ENCODE data around the gene CDYL2.
"Not testable (repeated sequence)": the region's sequence is repeated elsewhere in the genome, so short reads cannot be mapped to it uniquely, and the experiment has no call there.

The CDYL2 gene

GRCh38 chr16:80807906-80808305 lies 3.5 kb upstream of the CDYL2 start:
- DNase-seq (ENCODE audit: low spot score) = no peak

GRCh38 chr16:80806927-80807340 lies 2.5 kb upstream of the CDYL2 start:
- DNase-seq (ENCODE audit: low spot score) = peak; percentile 35

DNA sequence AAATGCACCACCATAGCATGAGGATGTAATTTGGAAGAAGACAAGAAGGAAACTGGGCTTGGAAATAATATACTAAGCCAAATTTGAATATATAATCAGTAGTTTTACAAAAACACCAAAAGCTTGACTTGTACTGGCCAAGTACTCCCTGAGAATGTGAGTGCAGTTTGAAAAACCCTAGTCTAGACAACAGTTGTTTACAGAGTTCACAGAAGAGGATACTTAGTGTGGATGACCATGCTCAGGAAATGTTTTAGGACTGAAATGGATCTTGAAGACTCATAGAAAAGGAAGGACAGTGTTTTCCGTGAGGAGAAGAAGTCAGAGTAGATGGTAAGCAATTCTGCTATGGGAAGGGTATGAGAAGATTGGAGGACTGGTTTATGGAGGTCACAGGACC lies 1.9 kb upstream of the CDYL2 start:
- no peak for DNase-seq (ENCODE audit: low spot score)

GRCh38 chr16:80804056-80804525 lies 307 bp downstream of the CDYL2 start:
- peak; percentile 79 for DNase-seq (ENCODE audit: low spot score)

GRCh38 chr16:80803339-80804055 lies 901 bp downstream of the CDYL2 start:
- peak; percentile 57 for DNase-seq (ENCODE audit: low spot score)

- no peak for DNase-seq (ENCODE audit: low spot score)
Observed at GRCh38 chr16:80802902-80803301, 1.5 kb downstream of the CDYL2 start.

DNA sequence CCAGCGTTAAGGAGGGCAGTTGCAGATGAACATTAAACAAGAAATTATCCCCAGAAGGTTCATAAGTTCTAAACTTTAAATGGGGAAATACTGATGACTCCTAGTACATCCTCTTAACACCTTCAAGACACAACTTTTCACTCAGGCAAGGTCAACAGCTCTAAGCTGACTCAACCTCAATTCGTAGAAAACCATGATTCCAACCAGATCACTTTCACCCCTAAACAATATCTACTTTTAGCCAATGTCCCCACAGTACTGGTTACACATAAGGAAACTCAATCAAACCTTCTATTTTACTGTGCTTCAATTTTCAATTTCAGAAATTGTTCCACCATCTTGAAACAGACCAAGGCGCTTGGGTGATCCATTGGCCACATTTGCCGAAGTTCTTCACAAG lies 2.3 kb downstream of the CDYL2 start:
- no peak for DNase-seq (ENCODE audit: low spot score)

DNA sequence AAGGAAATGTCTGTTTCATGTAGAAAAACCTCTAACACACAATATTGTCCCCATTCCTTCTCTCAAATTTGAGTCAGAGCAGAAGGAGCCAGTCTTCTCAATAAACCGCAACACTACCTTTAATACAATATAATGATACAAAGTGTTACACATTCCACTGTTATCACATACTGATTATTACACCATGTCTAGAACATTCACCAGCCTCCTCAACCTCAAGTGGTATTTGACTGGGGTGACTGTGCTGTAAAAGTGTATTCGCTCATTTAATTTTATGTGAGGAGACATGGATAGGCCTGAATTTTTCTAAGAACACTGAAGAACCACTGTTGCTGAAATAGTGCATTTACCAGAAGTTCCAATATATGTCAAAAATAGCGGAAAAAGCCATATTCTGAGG lies 10.3 kb downstream of the CDYL2 start:
- DNase-seq (ENCODE audit: low spot score) = no peak

- no peak for DNase-seq (ENCODE audit: low spot score)
Observed at GRCh38 chr16:80792031-80792430, 12.4 kb downstream of the CDYL2 start.

DNA sequence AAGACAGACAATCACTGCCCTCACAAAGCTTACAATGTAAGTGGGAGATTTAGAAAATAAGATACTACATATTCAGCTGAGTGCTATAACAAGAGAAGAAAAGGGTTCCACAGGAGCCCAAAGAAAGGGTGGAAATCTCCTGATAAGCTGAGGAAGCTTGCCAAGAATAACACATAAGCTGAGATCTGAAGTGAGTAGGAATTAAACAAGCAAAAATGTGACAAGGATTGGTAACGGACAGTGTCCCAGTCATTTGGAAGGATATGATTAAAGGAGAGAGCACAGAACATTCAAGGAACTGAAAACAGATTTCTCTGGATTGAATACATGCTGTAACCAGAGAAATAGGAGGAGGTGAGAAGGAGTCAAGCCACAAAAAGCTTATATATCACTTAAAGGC lies 13.0 kb downstream of the CDYL2 start:
- DNase-seq (ENCODE audit: low spot score) = no peak

DNA sequence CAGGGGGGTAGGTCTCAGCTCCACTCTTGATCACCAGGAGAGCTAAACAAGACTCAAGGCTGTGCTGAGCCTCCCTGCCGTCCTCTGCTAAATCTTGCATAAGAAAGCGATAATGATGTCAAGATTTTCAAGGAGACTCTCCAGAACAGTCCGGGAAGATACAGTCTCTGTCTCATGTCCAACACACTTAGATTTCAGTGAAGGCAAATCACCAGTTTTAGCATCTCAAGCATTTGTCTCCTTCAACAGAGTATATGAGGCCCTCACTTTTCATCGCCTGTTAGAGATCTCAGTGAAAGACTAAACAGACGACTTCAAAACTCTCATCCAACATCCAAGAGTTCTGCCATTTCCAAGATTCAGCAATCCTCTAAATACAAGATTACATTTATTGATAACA lies 13.6 kb downstream of the CDYL2 start:
- no peak for DNase-seq (ENCODE audit: low spot score)

DNA sequence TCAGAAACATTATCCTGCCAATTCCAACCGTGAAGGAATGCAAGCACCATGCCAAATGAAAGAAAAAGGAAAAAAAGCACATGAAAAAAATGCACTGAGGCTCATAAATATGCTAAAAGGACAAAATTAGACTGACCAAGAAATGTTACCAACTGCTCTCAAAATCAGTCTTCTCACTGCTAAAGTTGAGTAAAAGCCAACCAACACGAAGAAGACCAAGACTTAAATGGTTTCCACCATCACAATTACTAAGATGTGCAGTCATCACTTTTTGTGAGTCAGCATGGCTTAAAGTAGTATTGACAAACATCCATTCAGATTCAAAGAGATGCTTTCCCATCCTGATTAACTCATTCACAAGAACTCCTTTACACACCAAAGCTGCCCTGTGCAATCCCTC lies 16.4 kb downstream of the CDYL2 start:
- peak; percentile 16 for DNase-seq (ENCODE audit: low spot score)

- DNase-seq (ENCODE audit: low spot score) = not testable (repeated sequence)
Observed at GRCh38 chr16:80786561-80786960, 17.8 kb downstream of the CDYL2 start.

DNA sequence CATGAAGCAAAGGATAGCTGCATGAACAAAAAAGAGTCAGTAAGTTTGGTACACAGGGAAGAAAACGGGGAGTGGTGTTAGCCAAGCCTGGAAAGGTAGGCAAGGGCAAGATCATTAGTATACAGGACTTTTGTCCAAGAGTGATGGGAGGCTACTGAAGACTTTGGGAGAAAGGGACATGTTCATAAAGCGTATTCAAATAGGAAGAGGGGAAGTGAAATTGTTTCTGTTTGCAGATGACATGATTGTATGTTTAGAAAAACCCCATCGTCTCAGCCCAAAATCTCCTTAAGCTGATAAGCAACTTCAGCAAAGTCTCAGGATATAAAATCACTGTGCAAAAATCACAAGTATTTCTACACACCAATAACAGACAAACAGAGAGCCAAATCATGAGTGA lies 19.4 kb downstream of the CDYL2 start:
- DNase-seq (ENCODE audit: low spot score) = no peak

DNA sequence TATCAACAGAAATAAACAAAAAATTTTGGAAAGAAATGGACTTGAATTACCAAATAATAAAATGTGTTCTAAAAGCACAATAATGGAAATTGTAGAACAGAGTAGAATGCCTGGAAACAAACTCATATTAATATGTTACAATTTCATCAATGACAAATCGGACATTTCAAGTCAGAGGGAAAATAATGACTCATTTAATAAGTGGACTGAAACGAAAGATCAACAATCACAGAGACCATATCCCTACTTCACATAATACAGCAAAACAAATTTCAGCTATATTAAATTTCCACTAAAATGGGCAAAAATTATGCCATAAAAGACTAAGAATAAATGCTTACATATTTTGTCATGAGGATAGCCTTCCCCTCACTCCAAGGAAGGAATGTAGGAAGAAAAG lies 25.7 kb downstream of the CDYL2 start:
- no peak for DNase-seq (ENCODE audit: low spot score)

DNA sequence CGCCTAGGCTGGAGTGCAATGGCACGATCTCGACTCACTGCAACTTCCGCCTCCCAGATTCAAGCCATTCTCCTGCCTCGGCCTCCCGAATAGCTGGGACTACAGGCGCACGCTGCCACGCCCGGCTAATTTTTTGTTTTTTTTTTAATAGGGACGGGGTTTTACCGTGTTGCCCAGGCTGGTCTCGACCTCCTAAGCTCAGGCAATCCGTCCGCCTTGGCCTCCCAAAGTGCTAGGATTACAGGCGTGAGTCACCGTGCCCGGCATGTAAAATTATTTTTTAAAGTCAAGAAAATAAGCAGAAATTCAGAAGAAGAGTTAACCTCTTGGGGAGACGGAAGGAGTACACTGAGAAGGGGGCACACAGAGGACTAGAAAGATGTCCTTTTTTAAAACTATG lies 27.5 kb downstream of the CDYL2 start:
- no peak for DNase-seq (ENCODE audit: low spot score)

- no peak for DNase-seq (ENCODE audit: low spot score)
Observed at GRCh38 chr16:80775450-80775849, 28.9 kb downstream of the CDYL2 start.

- no peak for DNase-seq (ENCODE audit: low spot score)
Observed at GRCh38 chr16:80766798-80767197, 37.6 kb downstream of the CDYL2 start.

DNA sequence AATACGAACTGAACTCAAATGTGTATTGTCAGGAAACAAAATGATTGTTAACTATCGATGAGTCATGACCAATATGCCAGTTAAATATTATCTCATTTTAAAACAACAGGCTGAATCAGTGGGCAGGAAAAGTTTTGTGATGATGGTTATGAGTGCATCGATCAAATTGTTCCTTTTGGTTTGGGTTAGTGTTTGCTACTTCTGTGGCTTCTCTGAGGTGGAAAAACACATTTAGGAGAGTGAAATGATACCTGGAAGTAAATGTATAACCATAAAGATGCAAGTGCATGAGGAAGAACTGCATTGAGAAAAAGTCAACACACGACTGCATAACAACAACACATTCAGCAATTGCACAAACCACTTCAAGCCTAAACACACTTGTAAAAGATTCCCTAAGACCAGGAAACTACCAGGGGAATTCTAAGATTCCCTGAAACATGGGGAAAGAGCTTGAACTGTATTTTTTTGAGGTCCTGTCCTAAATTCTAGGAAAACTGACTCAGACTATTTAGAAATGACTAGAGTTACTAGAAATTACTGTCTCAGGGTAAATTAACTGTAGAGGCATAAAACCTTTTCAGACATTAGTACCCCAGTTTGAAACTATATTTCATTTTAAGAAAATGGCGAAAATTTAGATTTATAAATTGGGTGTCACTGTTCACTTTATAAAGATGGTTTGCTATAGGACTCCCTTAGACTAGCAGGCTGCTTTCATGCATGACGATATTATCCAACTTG lies 44.8 kb downstream of the CDYL2 start:
- no peak for DNase-seq (ENCODE audit: low spot score)

DNA sequence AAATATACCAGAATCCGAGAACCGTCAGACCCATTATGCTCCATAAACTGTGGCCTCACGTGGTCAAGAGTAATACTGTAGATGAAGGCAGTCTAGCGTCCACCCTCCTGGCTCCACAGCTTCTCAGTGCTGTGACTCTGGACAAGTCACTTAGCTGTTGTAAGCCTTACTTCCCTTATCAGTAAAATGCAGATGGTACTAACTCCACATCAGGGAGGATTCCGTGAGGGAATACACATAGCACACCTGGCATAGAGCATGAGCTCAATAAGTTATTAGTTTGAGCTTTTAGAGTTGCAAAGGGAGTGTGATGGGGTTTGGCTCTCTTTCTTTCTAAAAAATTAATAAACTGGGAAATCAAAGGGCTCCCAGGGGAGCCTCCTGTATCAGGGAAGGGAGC lies 49.9 kb downstream of the CDYL2 start:
- no peak for DNase-seq (ENCODE audit: low spot score)

- DNase-seq (ENCODE audit: low spot score) = no peak
Observed at GRCh38 chr16:80752541-80752940, 51.9 kb downstream of the CDYL2 start.

DNA sequence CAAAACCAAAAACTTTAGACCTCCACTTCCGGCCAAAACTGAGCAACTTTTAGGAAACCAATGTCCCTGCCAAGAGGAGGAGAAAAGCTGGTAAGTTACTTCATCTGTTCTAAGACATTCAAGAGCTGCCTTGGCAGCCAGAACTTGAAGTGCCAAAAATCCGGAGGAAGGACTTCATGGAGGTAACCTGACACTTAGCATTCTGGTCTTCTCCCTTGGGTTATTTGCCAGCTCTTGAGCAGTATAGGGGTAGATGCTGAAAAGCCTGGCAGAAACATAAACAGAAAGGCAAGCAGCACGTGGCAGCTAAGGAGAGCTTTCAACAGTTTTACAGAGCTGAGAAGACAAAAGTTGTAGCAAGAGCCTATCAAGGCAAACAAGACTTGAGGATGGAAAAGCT lies 53.2 kb downstream of the CDYL2 start:
- peak; percentile 24 for DNase-seq (ENCODE audit: low spot score)

GRCh38 chr16:80746231-80746630 lies 58.2 kb downstream of the CDYL2 start:
- DNase-seq (ENCODE audit: low spot score) = no peak

- no peak for DNase-seq (ENCODE audit: low spot score)
Observed at GRCh38 chr16:80744856-80745255, 59.5 kb downstream of the CDYL2 start.

All from AG08396 (cell line).